Upper lobe of right lung (tissue), 1 donor: ENCODE measurements around the gene SLC25A19. TPM values are rescaled to one million over a fixed set of nuclear protein-coding genes. Genes with fewer than 3 reads are reported as not detected.
A peak's percentile ranks its signal among the peaks of the same experiment; 100 is the strongest.

Experiments
- ATAC-seq: fragments of 200-7000 bp; cut with Tn5 transposase; one replicate; pipeline ENCODE4 v1.9.1; 2020; ENCODE audit warnings: mild to moderate bottlenecking, moderate library complexity
- DNase-seq: peaks from one replicate; pipeline ENCODE4 v3.0.0-alpha.2; 2020
- H3K27ac ChIP-seq: fragments of 200-600 bp; one replicate; pipeline ENCODE4 v1.8.0; 2022
- H3K27me3 ChIP-seq: fragments of 200-600 bp; one replicate; pipeline ENCODE4 v1.8.0; 2022; ENCODE audit warnings: mild to moderate bottlenecking
- H3K36me3 ChIP-seq: fragments of 200-600 bp; one replicate; pipeline ENCODE4 v1.8.0; 2022
- H3K4me1 ChIP-seq: fragments of 200-600 bp; one replicate; pipeline ENCODE4 v1.8.0; 2022
- H3K4me3 ChIP-seq: fragments of 200-600 bp; one replicate; pipeline ENCODE4 v1.8.0; 2022; ENCODE audit warnings: mild to moderate bottlenecking
- H3K9me3 ChIP-seq: fragments of 200-600 bp; one replicate; pipeline ENCODE4 v1.8.0; 2022
- intact Hi-C: fragments of 100-400 bp; cut with DNase I; formaldehyde crosslinking; loops from one replicate; pipeline ENCODE4 v1.11.0; 2022
- total RNA-seq: library from RNA; stranded (reverse); fragmentation: NEBNext Ultra II Directional; extraction: Animal tissue kit (Norgen Biotek cat#: 25700); gene quantifications from one replicate; pipeline ENCODE4 v1.2.1, GENCODE V29; 2021
- TF ChIP-seq, protein P1 (sequence below): fragments of 200-600 bp; IDR thresholded peaks from one replicate; pipeline ENCODE4 v1.8.0; 2022; ENCODE audit warnings: antibody characterized with exemption
- donor health status: DM: no; HTN: yes; CAD: no; lungs with severe emphysema.

Gene SLC25A19
- total RNA-seq, 1 donor from 2014 or later, result 29.4 TPM

DNA sequence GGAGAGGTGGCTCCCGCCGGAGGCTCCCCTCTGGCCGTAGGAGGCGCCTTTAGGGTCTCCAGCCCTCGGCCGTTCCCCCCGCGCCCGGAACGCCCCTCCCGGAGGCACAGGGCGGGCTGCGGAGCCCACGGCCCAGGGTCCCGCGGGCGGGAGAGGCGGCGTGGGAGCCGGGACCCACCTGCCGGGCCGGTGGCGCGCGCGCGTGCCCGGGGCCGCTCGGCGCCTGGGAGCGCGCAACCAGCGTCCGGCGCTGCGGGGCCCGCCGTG, 18.3 kb downstream of the SLC25A19 start, which contains the start of gene MIF4GD:
Gene MIF4GD, minus strand, starts transcription at position 266 of the 267 bp plus-strand sequence. CDS start 1,036 bp downstream, outside the sequence.
- peak within 1 kb of the TSS; percentile 93 for H3K27ac ChIP-seq
- no peak for ATAC-seq
- H3K36me3 ChIP-seq, result peaks cover 16% of the 10 kb centered on the region
- H3K27me3 ChIP-seq, result no peaks in the 10 kb centered on the region
- TF ChIP-seq, protein P1, sequence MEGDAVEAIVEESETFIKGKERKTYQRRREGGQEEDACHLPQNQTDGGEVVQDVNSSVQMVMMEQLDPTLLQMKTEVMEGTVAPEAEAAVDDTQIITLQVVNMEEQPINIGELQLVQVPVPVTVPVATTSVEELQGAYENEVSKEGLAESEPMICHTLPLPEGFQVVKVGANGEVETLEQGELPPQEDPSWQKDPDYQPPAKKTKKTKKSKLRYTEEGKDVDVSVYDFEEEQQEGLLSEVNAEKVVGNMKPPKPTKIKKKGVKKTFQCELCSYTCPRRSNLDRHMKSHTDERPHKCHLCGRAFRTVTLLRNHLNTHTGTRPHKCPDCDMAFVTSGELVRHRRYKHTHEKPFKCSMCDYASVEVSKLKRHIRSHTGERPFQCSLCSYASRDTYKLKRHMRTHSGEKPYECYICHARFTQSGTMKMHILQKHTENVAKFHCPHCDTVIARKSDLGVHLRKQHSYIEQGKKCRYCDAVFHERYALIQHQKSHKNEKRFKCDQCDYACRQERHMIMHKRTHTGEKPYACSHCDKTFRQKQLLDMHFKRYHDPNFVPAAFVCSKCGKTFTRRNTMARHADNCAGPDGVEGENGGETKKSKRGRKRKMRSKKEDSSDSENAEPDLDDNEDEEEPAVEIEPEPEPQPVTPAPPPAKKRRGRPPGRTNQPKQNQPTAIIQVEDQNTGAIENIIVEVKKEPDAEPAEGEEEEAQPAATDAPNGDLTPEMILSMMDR, result no peak
- no peak for DNase-seq
- H3K4me1 ChIP-seq, result peaks cover 18% of the 10 kb centered on the region
- intact Hi-C loops, result no loop called here
- H3K4me3 ChIP-seq, result peak within 1 kb of the TSS; percentile 73
- H3K9me3 ChIP-seq, result no peaks in the 10 kb centered on the region

DNA sequence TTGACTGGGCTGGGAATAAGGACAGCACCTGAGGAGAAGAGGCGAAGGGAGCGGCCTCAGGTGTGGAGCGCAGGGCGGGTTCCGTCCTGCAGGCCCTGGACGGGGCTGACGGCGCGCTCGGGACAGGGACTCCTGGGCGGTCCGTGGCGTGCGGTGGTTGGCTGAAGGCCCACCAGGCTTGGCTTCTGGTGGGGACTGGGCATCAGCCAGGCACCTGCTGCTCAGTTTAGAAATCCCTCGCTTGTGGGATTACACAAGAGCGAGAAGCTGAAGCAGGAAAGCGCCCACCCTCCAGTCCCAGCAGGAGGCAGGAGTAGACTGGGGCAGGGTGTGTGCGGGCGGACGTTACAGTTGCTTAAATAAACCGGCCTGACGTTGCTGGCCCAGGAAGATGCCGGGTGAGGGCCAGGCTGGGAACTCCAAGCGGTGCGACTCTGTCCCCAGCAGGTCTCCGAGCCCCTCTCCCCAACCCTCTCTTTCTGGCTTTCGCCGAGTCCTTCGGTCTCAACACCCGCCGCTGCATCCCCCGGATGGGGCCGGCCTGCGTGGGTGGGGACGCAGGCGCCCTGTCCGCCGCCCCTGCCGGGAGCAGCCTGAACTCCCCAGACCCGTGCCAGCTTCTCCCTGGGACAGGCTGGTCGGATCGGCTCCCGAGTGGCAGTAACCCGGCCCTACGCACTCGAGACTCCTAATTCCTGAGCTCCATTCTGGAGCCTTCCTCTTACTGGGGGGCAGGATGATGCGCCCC, 18.8 kb downstream of the SLC25A19 start:
- H3K9me3 ChIP-seq, result no peaks in the 10 kb centered on the region
- TF ChIP-seq, protein P1, result peak; percentile 44
- H3K27ac ChIP-seq, result peak overlapping the region; percentile 93
- intact Hi-C loops, result no loop called here
- H3K4me3 ChIP-seq, result peak overlapping the region; percentile 73
- peaks cover 21% of the 10 kb centered on the region for H3K36me3 ChIP-seq
- DNase-seq (peak; percentile 89), ATAC-seq (peak; percentile 65)
- H3K4me1 ChIP-seq, result peaks cover 18% of the 10 kb centered on the region
- H3K27me3 ChIP-seq, result no peaks in the 10 kb centered on the region

DNA sequence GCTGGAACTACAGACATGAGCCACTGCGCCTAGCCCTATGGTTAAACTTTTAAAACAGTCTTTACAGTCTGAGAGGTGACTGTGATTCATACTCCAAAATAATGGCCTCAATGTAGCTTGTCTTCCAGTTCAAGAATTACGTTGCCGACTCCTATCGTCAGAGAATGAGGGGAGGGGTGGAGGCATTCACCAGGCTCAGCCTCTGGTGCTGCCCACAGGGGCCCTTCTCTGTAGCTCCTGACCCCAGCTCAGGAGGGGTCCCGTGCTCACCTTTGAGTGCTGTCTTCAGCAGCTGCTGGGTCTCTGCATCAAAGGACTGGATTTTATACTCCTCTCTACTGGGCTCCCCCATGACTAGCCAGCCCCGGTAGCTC, 19.4 kb downstream of the SLC25A19 start:
- Histone ChIP-seq H3K27me3 (no peaks in the 10 kb centered on the region), H3K36me3 (peaks cover 27% of the 10 kb centered on the region), H3K4me1 (peaks cover 18% of the 10 kb centered on the region), H3K4me3 (peak overlapping the region; percentile 73), H3K27ac (peak overlapping the region; percentile 93), H3K9me3 (no peaks in the 10 kb centered on the region)
- intact Hi-C loops, result no loop called here
- DNase-seq (no peak), ATAC-seq (no peak)
- TF ChIP-seq, protein P1, result no peak

DNA sequence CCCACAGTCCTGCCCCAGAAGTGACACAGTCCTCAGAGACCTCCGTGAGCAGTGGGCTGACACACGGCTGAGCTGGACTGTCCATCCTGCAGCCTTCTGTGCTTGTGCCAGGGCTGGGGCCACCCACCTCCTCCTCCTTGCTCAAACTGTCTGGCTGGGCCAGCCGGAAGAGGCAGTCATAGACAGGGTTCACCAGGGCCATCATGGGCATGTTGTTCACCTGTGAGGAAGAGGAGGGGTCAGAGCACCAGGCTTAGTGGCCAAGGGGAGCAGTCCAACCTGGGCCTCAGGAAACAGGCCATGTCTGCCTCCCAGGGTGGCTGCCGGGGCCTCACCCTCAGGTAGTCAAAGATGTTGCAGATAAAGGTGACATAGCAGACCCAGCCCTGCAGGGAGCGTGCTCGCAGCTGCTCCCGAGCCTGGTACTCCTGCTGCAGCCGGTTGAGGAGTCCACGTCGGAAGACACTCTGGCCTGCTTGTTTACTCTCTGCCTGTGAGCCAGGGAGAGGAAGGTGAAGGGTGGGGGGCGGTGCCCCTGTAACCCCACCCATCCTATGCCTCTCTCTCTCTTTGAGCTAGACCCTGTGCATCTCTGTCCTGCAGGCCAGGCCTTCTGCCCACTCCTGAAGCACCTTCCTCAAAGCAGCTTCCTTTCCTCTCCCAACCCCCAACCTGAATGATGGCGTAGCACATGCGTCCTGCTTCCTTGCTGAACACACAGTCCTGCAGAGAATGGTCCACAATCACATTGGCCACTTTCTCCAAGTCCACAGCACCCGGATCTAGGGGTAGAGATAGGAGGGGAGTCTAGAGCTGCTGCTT, 21.6 kb downstream of the SLC25A19 start:
- intact Hi-C loops, result no loop called here
- Histone ChIP-seq H3K27ac (no peak overlapping the region), H3K4me1 (peaks cover 19% of the 10 kb centered on the region), H3K9me3 (no peaks in the 10 kb centered on the region), H3K36me3 (peaks cover 44% of the 10 kb centered on the region), H3K4me3 (no peak overlapping the region), H3K27me3 (no peaks in the 10 kb centered on the region)
- ATAC-seq (no peak), DNase-seq (no peak)
- TF ChIP-seq, protein P1, result no peak

DNA sequence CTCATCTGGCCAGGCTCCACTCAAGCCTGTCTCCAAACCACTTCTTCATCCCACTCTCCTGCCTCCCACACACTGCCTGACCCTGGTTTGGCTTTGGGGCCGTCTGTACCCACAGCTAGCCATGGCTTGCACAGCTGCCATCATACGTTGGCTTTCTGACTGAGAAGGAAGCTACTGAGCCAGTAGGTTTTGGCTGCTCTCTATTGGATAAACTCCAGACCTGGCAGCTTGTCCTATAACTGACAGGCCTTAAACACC, 22.2 kb downstream of the SLC25A19 start:
- peak; percentile 73 for DNase-seq
- H3K27ac ChIP-seq, result no peak overlapping the region
- peak; percentile 29 for ATAC-seq
- H3K4me1 ChIP-seq, result peaks cover 19% of the 10 kb centered on the region
- no peak overlapping the region for H3K4me3 ChIP-seq
- H3K9me3 ChIP-seq, result no peaks in the 10 kb centered on the region
- H3K36me3 ChIP-seq, result peaks cover 44% of the 10 kb centered on the region
- H3K27me3 ChIP-seq, result no peaks in the 10 kb centered on the region
- TF ChIP-seq, protein P1, result no peak
- intact Hi-C loops, result no loop called here
